Left lung (tissue), 10 donors: ENCODE data around the gene HACD3. TPM values are rescaled to one million over a fixed set of nuclear protein-coding genes. Genes with fewer than 3 reads are reported as not detected.

Experiments used
- ATAC-seq: fragments of 200-7000 bp; cut with Tn5 transposase; one replicate; pipeline ENCODE4 v1.9.1; 2020; ENCODE audit warnings: moderate library complexity
- DNase-seq, 4 donors: peaks; one replicate each; pipeline ENCODE4 v3.0.0-alpha.2; 2013 to 2020
- H3K27ac ChIP-seq, 2 donors: fragments of 200-600 bp; sonication (generic) in 1 of 2; one replicate each; pipeline versions ENCODE4 v1.5.0 to v1.8.0; 2020 to 2021
- H3K27me3 ChIP-seq, 2 donors: fragments of 200-600 bp; sonication (generic) in 1 of 2; one replicate each; pipeline versions ENCODE4 v1.5.0 to v1.8.0; 2020 to 2021
- H3K36me3 ChIP-seq, 2 donors: fragments of 200-600 bp; sonication (generic) in 1 of 2; one replicate each; pipeline versions ENCODE4 v1.5.0 to v1.8.0; 2020 to 2021
- H3K4me1 ChIP-seq, 2 donors: fragments of 200-600 bp; one replicate each; pipeline ENCODE4 v1.8.0; 2021
- H3K4me3 ChIP-seq, 2 donors: fragments of 200-600 bp; sonication (generic) in 1 of 2; one replicate each; pipeline versions ENCODE4 v1.5.0 to v1.8.0; 2020 to 2021; ENCODE audit warnings: mild to moderate bottlenecking in 1 of 2
- H3K9me3 ChIP-seq, 2 donors: fragments of 200-600 bp; sonication (generic) in 1 of 2; one replicate each; pipeline versions ENCODE4 v1.5.0 to v1.8.0; 2020 to 2021
- CTCF ChIP-seq, 2 donors: fragments of 200-600 bp; sonication (generic) in 1 of 2; IDR thresholded peaks; one replicate each; pipeline versions ENCODE4 v1.5.0 to v1.8.0; 2021; ENCODE audit warnings: antibody characterized with exemption in 2 of 2
- intact Hi-C, 2 donors: fragments of 100-400 bp; cut with DNase I; formaldehyde crosslinking; loops; one replicate each; pipeline versions ENCODE4 v1.11.2 to v1.14.2; 2022
- polyA plus RNA-seq, 6 donors: library from polyadenylated mRNA; unstranded; fragments of 120-200 nt; gene quantifications; one replicate each; pipeline ENCODE4 v1.2.1, GENCODE V29; 2013; ENCODE audit not compliant: insufficient read length in 6 of 6
- total RNA-seq, 2 donors: library from RNA; stranded (reverse); fragmentation: NEBNext Ultra II Directional; extraction: Animal tissue kit (Norgen Biotek cat#: 25700); gene quantifications; one replicate each; pipeline ENCODE4 v1.2.1, GENCODE V29; 2021
- donor health status: DM: no; HTN: yes; CAD: no.
- donor health status: DM: no; HTN: no; CAD: no.

The HACD3 gene
- total and polyA plus RNA-seq, 8 donors = 51.1 to 191 (median 159) TPM

- intact Hi-C loops = no loop called here
- peaks cover 5 to 21% of the 10 kb centered on the region in 2 donors for H3K4me1 ChIP-seq
Measured at GRCh38 chr15:65529762-65530317, 423 bp upstream of the HACD3 start.

GRCh38 chr15:65532738-65533051 is 2.4 kb downstream of the HACD3 start:
- intact Hi-C loops = no loop called here
- Histone ChIP-seq H3K36me3 (no peaks in the 10 kb centered on the region), H3K27ac (no peak overlapping the region), H3K4me1 (peaks cover 5 to 21% of the 10 kb centered on the region in 2 donors), H3K27me3 (no peaks in the 10 kb centered on the region), H3K9me3 (no peaks in the 10 kb centered on the region), H3K4me3 (no peak overlapping the region)
- TF ChIP-seq CTCF (IDR thresholded peaks at IDR 0.05) = no peak
- DNase-seq (no peak), ATAC-seq (no peak)

More at GRCh38 chr15:65529762-65530317, 423 bp upstream of the HACD3 start:
- Histone ChIP-seq H3K9me3 (no peaks in the 10 kb centered on the region), H3K27ac (peak overlapping the region; percentile 66 to 78), H3K4me3 (peak overlapping the region; percentile 83 to 94), H3K36me3 (no peaks in the 10 kb centered on the region), H3K27me3 (no peaks in the 10 kb centered on the region)
- DNase-seq (peak in 1 of 4 donors; percentile 36), ATAC-seq (no peak)
- peak in 1 of 2 donors; percentile 16 for TF ChIP-seq CTCF (IDR thresholded peaks at IDR 0.05)

GRCh38 chr15:65533057-65533756 is 2.9 kb downstream of the HACD3 start:
- Histone ChIP-seq H3K4me3 (no peak overlapping the region), H3K27ac (peak overlapping the region in 1 of 2 donors; percentile 26), H3K4me1 (peaks cover 5 to 21% of the 10 kb centered on the region in 2 donors), H3K27me3 (no peaks in the 10 kb centered on the region), H3K9me3 (no peaks in the 10 kb centered on the region), H3K36me3 (no peaks in the 10 kb centered on the region)
- intact Hi-C loops = no loop called here
- DNase-seq (no peak), ATAC-seq (peak; percentile 11)
- no peak for TF ChIP-seq CTCF (IDR thresholded peaks at IDR 0.05)

GRCh38 chr15:65535192-65535591 is 4.9 kb downstream of the HACD3 start:
- no peak overlapping the region for H3K4me3 ChIP-seq
- H3K9me3 ChIP-seq = no peaks in the 10 kb centered on the region
- intact Hi-C loops = no loop called here
- DNase-seq = no peak
- no peak overlapping the region for H3K27ac ChIP-seq
- no peaks in the 10 kb centered on the region for H3K27me3 ChIP-seq
- peaks cover 5 to 16% of the 10 kb centered on the region in 2 donors for H3K4me1 ChIP-seq
- TF ChIP-seq CTCF (IDR thresholded peaks at IDR 0.05) = no peak
- ATAC-seq = no peak
- H3K36me3 ChIP-seq = no peaks in the 10 kb centered on the region

- ATAC-seq = no peak
- no peak for TF ChIP-seq CTCF (IDR thresholded peaks at IDR 0.05)
- Histone ChIP-seq H3K27me3 (no peaks in the 10 kb centered on the region), H3K36me3 (no peaks in the 10 kb centered on the region), H3K4me3 (no peak overlapping the region), H3K27ac (no peak overlapping the region), H3K9me3 (no peaks in the 10 kb centered on the region), H3K4me1 (no peaks in the 10 kb centered on the region)
- intact Hi-C loops = no loop called here
- DNase-seq = no peak
Measured at GRCh38 chr15:65540314-65540713, 10.1 kb downstream of the HACD3 start.
